HG03354 (cell line): ENCODE data around the gene PAF1.

Experiments used
- ATAC-seq: cut with Tn5 transposase; IDR thresholded peaks from one replicate; pipeline ENCODE4 v1.9.1; 2021; ENCODE audit warnings: mild to moderate bottlenecking; ENCODE audit not compliant: unreplicated experiment, poor library complexity, severe bottlenecking

Gene PAF1

GRCh38 chr19:39390751-39391437, at the start of gene PAF1, which contains the start of gene MED29:
Gene PAF1 (minus strand): TSS chr19:39391106. CDS start chr19:39390864, 242 bp downstream.
Gene MED29 (plus strand): TSS chr19:39391378. CDS start chr19:39391423, 45 bp downstream.
- ATAC-seq: peak; percentile 91

GRCh38 chr19:39438270-39438934, 47.5 kb upstream of the PAF1 start:
- ATAC-seq: no peak

GRCh38 chr19:39436350-39436716, 45.4 kb upstream of the PAF1 start:
- ATAC-seq: no peak

- peak; percentile 78 for ATAC-seq
Measured at GRCh38 chr19:39435499-39436349, 44.8 kb upstream of the PAF1 start, which contains the start of gene RPS16. Gene RPS16 (minus strand): TSS chr19:39435949. CDS start chr19:39435895, 54 bp downstream.

- ATAC-seq: no peak
Measured at GRCh38 chr19:39434123-39435076, 43.5 kb upstream of the PAF1 start.

- ATAC-seq: no peak
Measured at GRCh38 chr19:39433480-39434079, 42.7 kb upstream of the PAF1 start.

- no peak for ATAC-seq
Measured at GRCh38 chr19:39432677-39433025, 41.7 kb upstream of the PAF1 start.

- no peak for ATAC-seq
Measured at GRCh38 chr19:39430675-39431593, 40.0 kb upstream of the PAF1 start.

- no peak for ATAC-seq
Measured at GRCh38 chr19:39428283-39429112, 37.6 kb upstream of the PAF1 start.

- ATAC-seq: no peak
Measured at GRCh38 chr19:39427707-39428106, 36.8 kb upstream of the PAF1 start.

- ATAC-seq: no peak
Measured at GRCh38 chr19:39426170-39426569, 35.3 kb upstream of the PAF1 start.

GRCh38 chr19:39425744-39426143, 34.8 kb upstream of the PAF1 start:
- no peak for ATAC-seq

GRCh38 chr19:39424934-39425333, 34.0 kb upstream of the PAF1 start:
- ATAC-seq: no peak

GRCh38 chr19:39423258-39424086, 32.6 kb upstream of the PAF1 start:
- ATAC-seq: no peak

GRCh38 chr19:39422020-39422419, 31.1 kb upstream of the PAF1 start:
- ATAC-seq: no peak

- ATAC-seq: no peak
Measured at GRCh38 chr19:39420769-39421168, 29.9 kb upstream of the PAF1 start.
